ENCODE measurements around the gene KRT26.
"Not testable (repeated sequence)": the region's sequence is repeated elsewhere in the genome, so short reads cannot be mapped to it uniquely, and the experiment has no call there.

KRT26 gene

DNA sequence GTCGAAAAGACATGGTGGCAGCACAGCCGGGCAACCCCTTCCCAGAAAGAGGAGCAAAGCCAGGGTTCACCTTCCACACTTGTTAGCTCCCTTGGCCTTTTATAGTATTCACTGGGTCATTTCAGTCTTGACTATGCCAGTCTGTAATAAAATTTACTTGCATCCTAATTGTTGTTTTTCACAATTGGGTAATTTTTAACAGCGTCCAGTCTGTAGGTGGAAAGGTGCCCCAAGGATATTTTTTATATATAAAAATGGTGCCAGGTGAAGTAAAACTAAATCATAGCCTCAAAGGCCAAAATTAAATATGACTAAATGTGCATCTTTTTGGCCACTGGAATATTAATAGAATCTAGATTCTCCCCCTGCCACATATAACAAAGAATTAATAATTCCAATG lies at the start of gene KRT26:
Gene KRT26, minus strand, starts transcription at position 101 of the 400 bp plus-strand sequence. Its CDS starts 88 bp downstream, at position 13.
- no peak for DNase-seq

DNA sequence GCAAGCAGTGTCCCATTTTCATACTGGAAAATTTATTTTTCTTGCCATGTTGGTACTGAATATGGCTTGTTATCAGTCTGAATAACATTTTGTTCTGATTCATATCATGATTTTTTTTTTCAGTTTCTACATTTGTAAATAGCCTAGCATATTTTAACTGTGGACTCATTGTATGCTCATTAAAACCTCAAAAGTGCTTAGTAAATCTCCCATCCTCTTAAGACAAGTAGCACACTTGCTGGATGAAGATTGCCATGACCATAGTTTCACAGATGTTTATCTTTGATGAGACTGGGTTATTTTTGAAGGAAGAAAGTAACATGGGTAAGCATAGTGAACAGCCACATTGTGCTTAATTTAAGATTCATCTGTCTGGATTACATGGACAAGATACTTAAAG lies 49.5 kb upstream of the KRT26 start:
- no peak for DNase-seq

DNA sequence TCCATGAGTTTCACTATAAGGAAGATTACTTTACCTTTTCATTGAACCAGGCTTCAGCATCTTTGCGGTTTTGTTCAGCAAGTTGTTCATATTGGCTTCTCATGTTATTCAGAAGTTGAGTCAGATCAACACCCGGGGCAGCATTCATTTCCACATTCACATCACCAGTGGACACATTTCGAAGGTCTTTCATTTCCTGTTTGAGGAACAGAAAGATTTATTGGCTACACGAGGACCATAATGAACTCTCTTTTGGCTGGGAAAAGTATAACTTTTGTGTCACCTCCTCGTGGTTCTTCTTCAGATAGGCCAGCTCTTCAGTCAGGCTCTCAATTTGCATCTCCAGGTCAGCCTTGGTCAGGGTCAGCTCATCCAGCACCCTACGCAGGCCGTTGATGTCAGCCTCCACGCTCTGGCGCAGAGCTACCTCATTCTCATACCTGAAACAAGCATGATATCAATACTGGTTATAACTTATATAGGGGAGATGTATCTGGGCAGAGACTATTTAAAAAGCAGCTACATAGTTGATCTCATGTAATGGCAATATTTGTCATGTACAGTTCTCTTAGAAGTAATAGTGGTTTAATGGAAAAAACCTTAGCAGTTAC lies 48.3 kb upstream of the KRT26 start:
- no peak for DNase-seq

DNA sequence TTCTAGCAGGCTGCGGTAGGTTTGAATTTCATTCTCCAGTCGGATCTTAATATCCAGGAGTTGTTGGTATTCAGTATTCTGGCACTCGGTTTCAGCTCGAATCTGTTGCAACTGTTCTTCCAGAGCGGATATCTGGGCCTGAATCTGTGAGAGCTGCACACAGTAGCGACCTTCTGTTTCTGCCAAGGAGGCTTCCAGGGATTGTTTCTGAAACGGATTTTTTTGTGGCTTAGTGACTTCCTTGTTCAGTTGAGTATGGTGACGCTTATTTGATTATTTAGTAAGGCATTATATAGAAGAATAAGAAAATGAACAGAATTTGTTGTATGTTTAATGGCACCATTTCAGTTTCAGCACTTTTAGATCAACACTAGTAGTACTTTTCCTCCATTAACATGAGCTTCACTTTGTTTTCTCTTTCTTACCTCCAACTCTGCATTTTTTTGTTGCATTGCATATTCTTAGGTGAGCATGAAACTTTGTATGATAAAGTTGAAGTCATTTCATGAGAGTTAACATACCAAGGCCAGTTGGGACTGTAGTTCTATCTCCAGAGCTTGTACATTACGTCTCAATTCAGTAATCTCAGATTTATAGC lies 47.6 kb upstream of the KRT26 start:
- DNase-seq: no peak

- DNase-seq: peak; percentile 21
These were observed 46.9 kb upstream of the KRT26 start for GRCh38 chr17:40818733-40819527.

DNA sequence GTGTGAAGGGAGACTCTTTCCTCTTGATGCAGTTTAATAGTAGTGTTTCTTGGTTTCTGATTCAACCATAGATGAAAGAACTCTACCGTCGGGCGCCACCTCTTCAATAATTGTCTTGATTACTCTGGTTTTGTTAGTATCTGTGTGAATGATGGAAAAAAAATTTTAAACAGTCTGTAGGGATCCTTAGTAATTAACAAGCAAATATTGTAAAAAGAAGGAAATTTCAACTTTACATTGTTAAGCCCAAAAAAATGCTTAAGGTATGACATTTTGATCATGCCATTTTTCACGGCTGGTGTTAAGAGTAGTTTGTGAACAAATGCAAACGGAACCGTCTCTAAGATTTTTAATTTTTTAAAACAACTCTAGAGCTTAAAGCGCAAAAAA lies 46.3 kb upstream of the KRT26 start:
- no peak for DNase-seq

DNA sequence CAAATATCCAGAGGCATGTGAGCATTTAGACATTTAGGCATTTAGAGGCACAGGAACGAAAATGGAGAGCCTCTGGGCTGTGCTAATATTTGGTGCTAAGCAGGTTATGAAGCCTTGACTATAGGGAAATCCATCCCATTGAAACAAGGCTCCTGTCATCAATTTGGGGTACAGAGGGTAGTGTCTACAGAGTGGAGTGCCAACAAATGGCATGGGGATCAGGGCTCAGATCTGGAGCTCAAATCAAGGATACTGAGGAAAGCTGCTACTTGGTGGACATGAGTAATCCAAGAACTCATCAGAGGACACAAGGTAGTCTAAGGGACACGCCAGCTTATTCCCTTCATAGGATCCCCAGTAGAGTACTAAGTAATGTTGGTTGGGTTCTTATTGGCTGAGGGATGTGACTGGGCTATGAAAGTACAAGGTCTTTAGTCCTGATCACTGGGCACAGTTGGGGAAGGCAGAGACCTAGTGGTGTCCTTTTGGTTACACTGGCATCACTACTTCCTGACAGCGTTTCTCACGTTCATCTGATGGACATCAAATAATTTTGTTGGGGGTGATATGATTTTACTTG lies 45.2 kb upstream of the KRT26 start:
- no peak for DNase-seq

- DNase-seq: no peak
These were observed 44.6 kb upstream of the KRT26 start for GRCh38 chr17:40816569-40816968.

DNA sequence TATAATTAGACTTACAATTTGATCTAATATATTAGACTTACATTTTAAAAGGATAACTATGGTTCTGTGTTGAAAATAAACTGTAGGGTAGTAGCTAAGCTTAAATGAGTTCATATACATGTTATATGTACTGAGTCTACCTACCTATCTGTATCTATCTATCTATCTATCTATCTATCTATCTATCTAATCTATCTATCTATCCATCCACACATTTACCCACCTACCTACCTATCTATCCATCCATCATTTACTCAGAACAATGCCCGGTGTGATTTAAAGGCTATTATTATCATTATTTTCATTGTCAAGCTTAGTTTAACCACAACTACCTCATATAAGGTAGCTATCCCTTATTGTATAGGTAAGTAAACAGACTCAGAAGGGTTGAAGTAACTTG lies 43.4 kb upstream of the KRT26 start:
- DNase-seq: no peak

GRCh38 chr17:40814657-40815056 lies 42.7 kb upstream of the KRT26 start:
- not testable (repeated sequence) for DNase-seq

DNA sequence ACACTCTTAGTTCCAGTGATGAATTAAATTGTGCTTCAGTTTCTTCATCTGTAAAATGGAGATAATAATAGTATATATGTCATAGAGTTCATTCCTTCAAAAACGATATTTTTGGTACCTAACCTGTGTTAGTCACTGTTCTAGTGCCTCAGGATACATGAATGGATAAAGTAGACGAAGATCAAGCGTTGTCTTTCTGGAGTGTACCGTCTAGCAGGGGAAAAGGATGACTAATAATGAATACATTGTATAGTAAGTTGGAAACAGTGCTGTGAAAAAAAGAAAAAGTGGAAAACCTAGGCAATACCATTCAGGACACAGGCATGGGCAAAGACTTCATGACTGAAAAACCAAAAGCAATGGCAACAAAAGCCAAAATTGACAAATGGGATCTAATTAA lies 41.8 kb upstream of the KRT26 start:
- no peak for DNase-seq

GRCh38 chr17:40812639-40813038 lies 40.6 kb upstream of the KRT26 start:
- no peak for DNase-seq

GRCh38 chr17:40810494-40810893 lies 38.5 kb upstream of the KRT26 start:
- no peak for DNase-seq

- DNase-seq: no peak
These were observed 37.9 kb upstream of the KRT26 start for GRCh38 chr17:40809721-40810421.

DNA sequence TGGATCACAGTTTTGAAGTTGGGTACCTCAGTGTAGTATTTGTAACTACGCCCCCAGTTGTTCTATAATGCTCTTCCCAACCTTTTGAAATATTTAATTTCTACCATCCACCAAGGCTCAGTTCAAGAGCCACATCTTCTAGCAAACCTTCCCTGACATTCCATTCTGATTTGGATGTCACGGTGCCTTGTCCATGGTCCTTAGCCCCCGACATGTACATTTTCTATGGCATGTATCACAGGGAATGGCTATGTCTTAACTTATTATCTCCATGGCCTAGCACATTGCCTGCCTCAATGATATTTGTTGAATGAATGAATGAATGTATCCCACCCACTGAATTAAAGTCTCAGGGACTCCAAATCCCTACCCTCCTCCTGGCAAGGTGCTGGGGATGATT lies 34.1 kb upstream of the KRT26 start:
- DNase-seq: no peak

DNA sequence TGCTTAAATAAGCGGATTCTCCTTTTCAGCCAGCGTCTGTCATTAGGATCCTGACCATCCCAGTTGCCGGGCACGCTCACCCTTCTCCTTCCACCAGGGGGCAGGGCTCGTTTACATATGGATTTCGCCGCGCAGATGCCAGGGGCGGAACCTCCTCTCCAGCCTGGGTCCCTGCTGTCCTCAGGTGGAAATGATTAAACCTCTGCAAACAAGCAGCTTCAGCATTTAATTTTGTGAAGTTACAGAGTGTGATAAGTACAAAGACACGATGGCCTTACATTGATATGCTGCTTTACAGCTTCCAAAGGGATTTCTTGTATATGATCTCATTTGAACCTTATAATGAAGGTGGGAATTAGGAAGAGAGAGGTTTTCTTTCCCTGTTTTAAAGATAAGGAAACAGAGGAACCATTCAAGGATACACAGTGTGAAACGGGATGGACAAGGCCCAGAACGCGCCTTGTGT lies 31.6 kb upstream of the KRT26 start:
- peak; percentile 32 for DNase-seq

DNA sequence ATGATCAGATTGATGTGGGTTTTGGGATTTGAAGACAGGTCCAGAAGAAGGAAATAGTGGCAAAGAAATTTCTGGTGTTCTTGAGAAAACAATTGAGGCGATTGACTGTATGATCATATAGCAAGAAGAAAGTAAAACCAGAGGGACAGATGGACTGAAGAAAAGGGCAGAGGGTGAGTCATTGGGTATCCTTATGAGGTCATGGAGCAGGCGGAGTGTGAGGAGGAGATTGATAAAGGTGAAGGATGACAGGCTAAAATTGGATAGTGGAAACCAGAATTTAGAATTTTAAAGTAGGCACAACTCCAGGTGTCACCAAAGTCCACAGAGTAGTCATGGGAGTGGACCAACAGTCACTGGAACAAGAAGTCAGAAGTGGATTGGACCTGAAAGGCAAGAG lies 29.2 kb upstream of the KRT26 start:
- DNase-seq: no peak

GRCh38 chr17:40800381-40800780 lies 28.4 kb upstream of the KRT26 start:
- no peak for DNase-seq

- no peak for DNase-seq
These were observed 27.9 kb upstream of the KRT26 start, which contains the start of gene KRT28 for GRCh38 chr17:40799859-40800258. Gene KRT28, minus strand, starts transcription at chr17:40799959. Its CDS starts 66 bp downstream, at chr17:40799893.

DNA sequence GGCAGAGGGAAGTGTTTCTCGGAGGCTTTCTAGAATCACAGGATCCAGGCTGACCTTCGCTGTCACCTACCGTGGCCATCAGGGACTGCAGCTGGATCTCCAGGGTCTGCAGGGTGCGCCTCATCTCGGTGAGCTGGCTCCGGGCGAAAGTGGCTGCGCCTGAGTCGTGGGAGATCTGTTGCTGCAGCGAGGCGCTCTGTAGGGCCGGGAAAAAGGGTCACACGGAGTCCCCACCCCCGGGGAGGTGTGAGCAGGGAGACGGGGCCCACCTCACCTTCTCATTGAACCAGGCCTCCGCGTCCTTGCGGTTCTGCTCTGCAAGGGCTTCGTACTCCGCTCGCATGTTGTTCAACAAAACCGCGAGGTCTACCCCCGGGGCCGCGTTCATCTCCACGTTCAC lies 24.8 kb upstream of the KRT26 start:
- DNase-seq: no peak

- no peak for DNase-seq
These were observed 23.1 kb upstream of the KRT26 start for GRCh38 chr17:40795019-40795667.

- no peak for DNase-seq
These were observed 22.5 kb upstream of the KRT26 start for GRCh38 chr17:40794466-40794865.

DNA sequence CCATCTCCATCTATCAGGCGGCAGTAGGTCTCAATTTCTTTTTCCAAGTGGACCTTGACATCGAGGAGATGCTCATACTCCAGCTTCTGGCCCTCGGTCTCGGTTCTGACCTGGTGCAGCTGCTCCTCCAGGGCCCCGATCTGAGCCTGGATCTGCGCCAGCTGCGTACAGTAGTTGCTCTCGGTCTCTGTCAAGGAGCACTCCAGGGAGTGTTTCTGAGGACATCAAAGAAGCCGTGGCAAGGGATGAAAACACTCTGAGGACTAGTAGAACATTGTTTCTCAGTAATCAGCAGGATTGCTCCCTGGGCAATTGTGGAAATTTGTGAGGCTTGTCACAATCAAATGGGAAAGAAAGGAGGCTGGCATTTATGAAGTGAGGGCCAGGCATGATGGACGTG lies 21.8 kb upstream of the KRT26 start:
- no peak for DNase-seq

Measured in NCI-H1417 treated with DMSO at 0.1 percent for 48 hours (cell line).